HCT116 (cell line): Measurements from ENCODE around the gene FAM50A. TPM values are rescaled to one million over a fixed set of nuclear protein-coding genes. Genes with fewer than 3 reads are reported as not detected.

ENCODE experiments used
- ATAC-seq: fragments of 200-7000 bp; cut with Tn5 transposase; 2 replicates; pipeline ENCODE4 v1.9.1; 2020; ENCODE audit warnings: mild to moderate bottlenecking, moderate library complexity
- BruUV-seq: library from RNA; stranded (reverse); fragments of 400-500 nt; replicated peaks from 2 replicates; lab custom pipeline; 2021; lab: Mats Ljungman, UMichigan
- CTCF ChIA-PET: fragments of 300-600 bp; sonication (Branson Sonifier 250); formaldehyde crosslinking; loops from one replicate; lab custom pipeline; 2021; ENCODE audit warnings: antibody characterized with exemption; lab: Charles Lee
- POLR2A ChIA-PET: fragments of 300-600, 350-600 bp; sonication (Branson Sonifier 250); formaldehyde crosslinking; loops from one replicate; lab custom pipeline; 2021; ENCODE audit warnings: antibody characterized with exemption; lab: Charles Lee
- RAD21 ChIA-PET, 2 experiments: fragments of 300-600 bp; sonication (Branson Sonifier 250); formaldehyde crosslinking; loops; one replicate each; lab custom pipeline; 2023; ENCODE audit warnings: low total read pairs in 2 of 2; ENCODE audit not compliant: uncharacterized antibody in 2 of 2, unreplicated experiment in 2 of 2, low non-redundant PET in 1 of 2; lab: Charles Lee
- DNase-seq: peaks from one replicate; pipeline ENCODE4 v3.0.0-alpha.2; 2010; ENCODE audit warnings: low read depth, low spot score
- H2AFZ ChIP-seq: fragments of 200-600 bp; shearing (Covaris generic), sonication (generic); 2 replicates; pipeline ENCODE4 v1.6.1; 2017; ENCODE audit warnings: low read depth, mixed run types, mixed read lengths, antibody characterized with exemption, low read length; ENCODE audit not compliant: poor library complexity, severe bottlenecking
- H3K27ac ChIP-seq: 2 replicates; pipeline ENCODE4 v1.5.1; 2012; ENCODE audit warnings: low read depth, low read length
- H3K27me3 ChIP-seq: fragments of 200-600 bp; sonication (generic); 2 replicates; pipeline ENCODE4 v1.6.1; 2016; ENCODE audit warnings: mixed run types, low read length, mixed read lengths; ENCODE audit not compliant: insufficient read depth
- H3K36me3 ChIP-seq, 2 experiments: fragments of 200-500 bp in 1 of 2; fragments of 200-600 bp in 1 of 2; sonication (Bioruptor generic) in 1 of 2; sonication (generic) in 1 of 2; 2 replicates each; pipeline versions ENCODE4 v1.5.1 to v1.6.1; 2014 to 2016; ENCODE audit warnings: low read length in 2 of 2, inconsistent platforms in 1 of 2, mixed read lengths in 1 of 2, mixed run types in 1 of 2; ENCODE audit not compliant: insufficient read depth in 2 of 2, control insufficient read depth in 1 of 2
- H3K4me1 ChIP-seq, 2 experiments: fragments of 200-600 bp in 1 of 2; sonication (generic) in 1 of 2; 2 replicates each; pipeline versions ENCODE4 v1.5.1 to v1.6.1; 2012 to 2017; ENCODE audit warnings: low read length in 2 of 2, inconsistent platforms in 1 of 2, mild to moderate bottlenecking in 1 of 2, mixed read lengths in 1 of 2, mixed run types in 1 of 2, moderate library complexity in 1 of 2; ENCODE audit not compliant: insufficient read depth in 2 of 2, control insufficient read depth in 1 of 2
- H3K4me2 ChIP-seq: fragments of 200-600 bp; sonication (generic); 2 replicates; pipeline ENCODE4 v1.6.1; 2017; ENCODE audit warnings: mixed run types, low read length, mixed read lengths
- H3K4me3 ChIP-seq, 2 experiments: fragments of 200-600 bp in 1 of 2; sonication (generic) in 1 of 2; replicated peaks in 1 of 2; 2 replicates each; pipeline ENCODE4 v1.5.1; 2011 to 2016; ENCODE audit warnings: low read length in 2 of 2, control low read depth in 1 of 2, low read depth in 1 of 2, mild to moderate bottlenecking in 1 of 2, mixed read lengths in 1 of 2, mixed run types in 1 of 2
- H3K79me2 ChIP-seq: fragments of 200-600 bp; sonication (generic); 2 replicates; pipeline ENCODE4 v1.6.1; 2017; ENCODE audit warnings: mild to moderate bottlenecking, mixed run types, low read length, moderate library complexity, mixed read lengths; ENCODE audit not compliant: insufficient read depth
- H3K9ac ChIP-seq: fragments of 200-600 bp; sonication (generic); 2 replicates; pipeline ENCODE4 v1.6.1; 2016; ENCODE audit warnings: low read length, mixed read lengths
- H3K9me2 ChIP-seq: fragments of 200-600 bp; sonication (generic), shearing (Covaris generic); 2 replicates; pipeline ENCODE4 v1.6.1; 2017; ENCODE audit warnings: mixed run types, mild to moderate bottlenecking, moderate library complexity; ENCODE audit not compliant: insufficient read depth
- H3K9me3 ChIP-seq, 2 experiments: fragments of 200-500 bp in 1 of 2; fragments of 200-600 bp in 1 of 2; sonication (Bioruptor generic) in 1 of 2; sonication (generic) in 1 of 2; 2 replicates each; pipeline ENCODE4 v1.6.1; 2014 to 2017; ENCODE audit warnings: low read length in 2 of 2, mixed read lengths in 2 of 2, inconsistent platforms in 1 of 2, low read depth in 1 of 2, mild to moderate bottlenecking in 1 of 2, mixed run types in 1 of 2, moderate library complexity in 1 of 2; ENCODE audit not compliant: control insufficient read depth in 1 of 2, insufficient read depth in 1 of 2
- H4K20me1 ChIP-seq: fragments of 200-600 bp; sonication (generic), shearing (Covaris generic); 2 replicates; pipeline ENCODE4 v1.6.1; 2017; ENCODE audit warnings: mixed run types, mild to moderate bottlenecking, moderate library complexity; ENCODE audit not compliant: insufficient read depth
- CEBPB ChIP-seq: IDR thresholded peaks from 2 replicates; pipeline ENCODE4 v1.6.1; 2012; ENCODE audit warnings: low read depth
- CTCF ChIP-seq, 3 experiments: fragments of 200-600 bp in 1 of 3; sonication (generic) in 1 of 3; IDR thresholded peaks in 2 of 3; conservative IDR thresholded peaks in 1 of 3; 2 replicates each; pipeline ENCODE4 v1.5.1; 2012 to 2017; ENCODE audit warnings: low read depth in 2 of 3, low read length in 2 of 3, antibody characterized with exemption in 1 of 3, borderline replicate concordance in 1 of 3, control low read depth in 1 of 3, mild to moderate bottlenecking in 1 of 3, mixed read lengths in 1 of 3, mixed run types in 1 of 3, moderate library complexity in 1 of 3; ENCODE audit not compliant: insufficient read depth in 1 of 3
- ELF1 ChIP-seq: IDR thresholded peaks from 2 replicates; pipeline ENCODE4 v1.6.1; 2012; ENCODE audit warnings: low read depth, borderline replicate concordance
- JUND ChIP-seq: IDR thresholded peaks from 2 replicates; pipeline ENCODE4 v1.6.1; 2012
- POLR2A ChIP-seq: IDR thresholded peaks from 2 replicates; pipeline ENCODE4 v1.7.0; 2011; ENCODE audit warnings: borderline replicate concordance; ENCODE audit not compliant: insufficient read depth, insufficient read length; ENCODE audit errors: extremely low read depth
- POLR2AphosphoS5 ChIP-seq: IDR thresholded peaks from 2 replicates; pipeline ENCODE4 v1.6.1; 2011; ENCODE audit warnings: mild to moderate bottlenecking, low read depth, low read length, moderate library complexity
- SP1 ChIP-seq: IDR thresholded peaks from 2 replicates; pipeline ENCODE4 v1.6.1; 2012; ENCODE audit warnings: low read depth
- SRF ChIP-seq: IDR thresholded peaks from 2 replicates; pipeline ENCODE4 v1.6.1; 2012; ENCODE audit warnings: low read depth
- YY1 ChIP-seq: IDR thresholded peaks from 2 replicates; pipeline ENCODE4 v1.6.1; 2011; ENCODE audit warnings: low read length, low read depth, moderate library complexity, mild to moderate bottlenecking; ENCODE audit not compliant: insufficient replicate concordance; ENCODE audit errors: extremely low read depth
- ZNF274 ChIP-seq: fragments of 200-500 bp; sonication (Bioruptor generic); IDR thresholded peaks from 2 replicates; pipeline ENCODE4 v1.6.1; 2014; ENCODE audit warnings: mild to moderate bottlenecking, low read depth, low read length, inconsistent platforms
- intact Hi-C: fragments of 100-400 bp; cut with micrococcal nuclease; formaldehyde crosslinking; loops from 2 replicates; pipeline ENCODE4 v1.10.0; 2022
- total RNA-seq: library from RNA; stranded (reverse); gene quantifications from one replicate; pipeline ENCODE4 v1.2.1, GENCODE V29; 2021; ENCODE audit not compliant: unreplicated experiment
- TF ChIP-seq, protein P1 (sequence below): IDR thresholded peaks from 2 replicates; pipeline ENCODE4 v1.6.1; 2012

The FAM50A gene
- total RNA-seq, 1 experiment from 2014 or later, result 46.5 TPM

GRCh38 chrX:154494715-154495114 lies 50.8 kb downstream of the FAM50A start:
- H3K36me3 ChIP-seq, result no peaks in the 10 kb centered on the region
- RAD21 ChIA-PET, result no interaction called here
- intact Hi-C loops, result no loop called here

More at GRCh38 chrX:154494715-154495114, 50.8 kb downstream of the FAM50A start:
- Histone ChIP-seq H3K4me3 (no peak overlapping the region), H3K27me3 (no peaks in the 10 kb centered on the region), H2AFZ (no peak overlapping the region)
- POLR2A ChIA-PET, result no interaction called here
- TF ChIP-seq ZNF274 (no peak), JUND (no peak), YY1 (no peak), SP1 (no peak), SRF (no peak), POLR2AphosphoS5 (no peak), POLR2A (no peak), CEBPB (no peak), CTCF (IDR thresholded peaks at IDR 0.05 in 2 of 3, conservative IDR thresholded peaks at IDR 0.05 in 1 of 3; ENCODE audit: borderline replicate concordance in 1 of 3, insufficient read depth in 1 of 3, low read depth in 2 of 3, low read length in 2 of 3) (no peak), ELF1 (no peak)
- TF ChIP-seq, protein P1, sequence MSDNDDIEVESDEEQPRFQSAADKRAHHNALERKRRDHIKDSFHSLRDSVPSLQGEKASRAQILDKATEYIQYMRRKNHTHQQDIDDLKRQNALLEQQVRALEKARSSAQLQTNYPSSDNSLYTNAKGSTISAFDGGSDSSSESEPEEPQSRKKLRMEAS, result no peak
- TF ChIP-seq, all 23 proteins: peak for 0
- Histone ChIP-seq H3K27ac (no peak overlapping the region), H3K4me2 (no peak overlapping the region), H3K9ac (no peak overlapping the region), H4K20me1 (no peaks in the 10 kb centered on the region), H3K9me2 (no peaks in the 10 kb centered on the region), H3K79me2 (no peaks in the 10 kb centered on the region), H3K9me3 (no peaks in the 10 kb centered on the region), H3K4me1 (peaks cover 0 to 5% of the 10 kb centered on the region in 2 experiments; a peak in 1 of 4 replicates)
- CTCF ChIA-PET, result no interaction called here
- no TSS peak for BruUV-seq
- ATAC-seq (no peak), DNase-seq (no peak)
